Activated CD4-positive, alpha-beta T cell treated with anti-CD3 and anti-CD28 coated beads for 24 hours (primary cell): ENCODE results near the gene RIC3.
"Not testable (repeated sequence)": the region's sequence is repeated elsewhere in the genome, so short reads cannot be mapped to it uniquely, and the experiment has no call there.

Experiments
- DNase-seq, 2 donors: peaks; one replicate each; pipeline ENCODE4 v3.0.0-alpha.2; 2020; ENCODE audit warnings: low read depth in 2 of 2

The RIC3 gene

DNA sequence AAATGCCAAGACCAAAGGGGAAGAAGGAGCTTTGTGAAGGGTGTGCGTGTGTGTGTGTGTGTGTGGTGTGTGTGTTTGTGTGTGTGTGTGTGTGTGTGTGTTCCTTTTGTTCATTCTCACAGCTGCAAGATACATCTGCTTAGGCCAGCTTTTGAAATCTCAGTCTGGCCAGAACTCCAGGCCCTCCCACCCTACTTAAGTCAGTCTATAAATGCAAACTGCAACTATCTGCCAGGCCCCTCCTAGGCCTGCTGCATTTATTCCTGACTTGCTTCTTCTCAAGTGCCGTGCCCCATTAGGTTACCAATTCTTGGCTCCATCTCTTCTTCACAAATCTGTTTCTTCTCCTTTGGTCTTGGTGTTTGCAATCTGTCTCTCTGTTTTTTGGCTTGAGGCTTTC is 21.6 kb upstream of the RIC3 start:
- no peak for DNase-seq

DNA sequence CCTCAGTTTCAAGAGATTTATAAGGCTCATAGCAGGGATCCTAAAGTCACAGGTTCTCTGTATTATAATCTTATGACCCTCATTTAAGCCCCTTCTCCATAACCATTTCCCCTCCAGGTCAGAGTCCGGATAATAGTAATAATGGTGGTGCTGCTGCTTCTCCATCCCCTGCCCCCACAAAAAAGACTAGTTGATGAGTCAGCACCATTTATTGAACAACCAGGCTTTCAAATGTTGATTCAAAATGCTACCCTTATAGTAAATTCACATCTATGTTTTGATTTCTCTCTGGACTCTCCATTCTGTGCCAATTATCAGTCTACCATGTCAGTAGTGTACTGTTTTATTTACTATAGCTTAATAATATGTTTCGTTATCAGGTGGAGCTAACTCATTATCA is 17.6 kb upstream of the RIC3 start:
- DNase-seq: no peak

DNA sequence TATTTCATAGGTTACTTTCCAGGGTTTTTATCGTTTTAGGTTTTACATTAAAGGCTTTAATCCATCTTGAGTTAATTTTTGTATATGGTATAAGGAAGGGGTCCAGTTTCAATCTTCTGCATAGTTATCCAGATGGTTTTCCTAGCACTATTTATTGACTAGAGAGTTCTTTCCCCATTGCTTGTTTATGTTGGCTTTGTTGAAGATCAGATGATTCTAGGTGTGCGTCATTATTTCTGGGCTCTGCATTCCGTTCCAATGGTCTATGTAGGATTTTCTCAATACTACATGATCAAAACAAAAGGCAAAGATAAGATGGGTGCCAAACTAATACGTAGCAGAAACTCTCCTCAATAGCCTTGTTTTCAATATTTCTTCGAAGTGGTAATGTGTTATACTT is 14.3 kb upstream of the RIC3 start:
- DNase-seq: no peak

DNA sequence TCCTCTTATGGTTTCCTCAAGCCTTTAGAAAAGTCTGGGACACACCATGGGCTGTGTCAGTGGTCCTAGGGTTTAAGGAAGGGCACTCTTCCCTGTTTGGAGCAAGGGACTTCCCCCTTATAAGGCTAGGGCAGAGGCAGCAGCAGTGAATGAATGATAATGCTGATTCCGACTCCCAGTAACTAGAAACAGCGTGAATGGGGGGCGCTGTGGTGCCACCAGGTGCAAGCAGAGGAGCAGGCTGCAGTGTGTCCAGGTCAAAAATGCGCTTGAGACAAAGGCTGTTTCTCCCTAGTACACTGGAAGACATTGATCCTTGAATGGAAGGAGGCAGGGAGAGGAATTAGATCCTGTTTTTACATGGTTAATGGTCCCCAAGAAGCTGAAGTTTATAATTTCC is 11.6 kb upstream of the RIC3 start:
- DNase-seq: no peak

DNA sequence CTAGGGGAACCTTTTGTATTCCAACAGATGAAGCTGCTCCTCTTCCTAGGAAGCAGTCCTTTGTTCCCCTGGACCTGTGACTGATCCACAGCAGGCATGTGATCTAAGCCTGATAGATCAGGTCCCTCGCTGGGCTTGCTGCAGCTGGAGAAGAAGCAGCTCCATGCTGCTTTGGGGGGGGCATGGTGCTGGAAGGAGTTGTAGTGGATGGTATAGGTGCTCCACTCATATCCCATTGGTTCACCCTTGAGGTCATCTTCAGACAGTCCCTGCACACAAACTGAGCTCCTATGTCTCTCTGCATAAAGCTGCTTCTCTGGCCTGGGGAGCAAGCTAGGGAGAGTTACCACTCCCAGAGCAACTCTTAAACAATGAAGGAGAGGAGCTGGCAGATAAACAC is 9.5 kb upstream of the RIC3 start:
- DNase-seq: no peak

DNA sequence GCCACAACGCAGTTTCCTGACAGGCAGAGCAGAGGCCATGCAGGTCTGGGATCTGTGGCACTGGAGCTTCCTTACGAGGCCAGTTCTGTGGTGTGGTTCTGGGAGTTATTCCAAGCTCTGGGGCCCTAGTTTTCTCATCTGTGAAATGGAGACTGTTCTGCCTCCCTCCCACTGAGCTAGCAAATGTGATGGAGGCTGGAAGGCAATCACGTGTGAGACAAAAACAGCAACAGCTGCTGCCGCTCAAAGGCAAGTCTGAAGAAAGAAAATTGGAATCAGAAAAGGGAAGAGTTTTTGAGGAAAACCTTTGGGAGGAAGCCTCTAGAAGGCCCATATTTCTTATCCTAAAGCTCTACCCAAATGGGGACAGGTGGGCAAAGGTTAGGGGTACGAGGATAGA is 8.3 kb upstream of the RIC3 start:
- DNase-seq: no peak

DNA sequence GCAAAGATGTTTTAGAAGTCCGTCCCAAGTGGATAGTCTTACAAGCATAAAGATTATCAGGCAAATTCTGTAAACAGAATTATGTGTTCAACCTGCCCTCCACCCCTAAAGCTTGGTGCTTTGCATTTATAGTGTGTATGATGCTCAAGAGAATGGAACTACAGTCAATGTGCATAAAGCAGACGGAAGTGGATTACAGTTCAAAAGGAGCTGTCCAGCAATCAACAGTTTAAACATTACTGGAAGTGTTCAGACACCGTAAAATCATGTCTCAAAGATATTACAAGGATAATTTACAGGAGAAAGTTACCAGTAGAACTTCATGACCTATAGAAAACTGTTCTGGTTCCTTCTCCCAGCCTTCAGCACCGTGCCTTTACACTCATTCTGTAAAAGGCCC is 1.0 kb downstream of the RIC3 start:
- DNase-seq: no peak

DNA sequence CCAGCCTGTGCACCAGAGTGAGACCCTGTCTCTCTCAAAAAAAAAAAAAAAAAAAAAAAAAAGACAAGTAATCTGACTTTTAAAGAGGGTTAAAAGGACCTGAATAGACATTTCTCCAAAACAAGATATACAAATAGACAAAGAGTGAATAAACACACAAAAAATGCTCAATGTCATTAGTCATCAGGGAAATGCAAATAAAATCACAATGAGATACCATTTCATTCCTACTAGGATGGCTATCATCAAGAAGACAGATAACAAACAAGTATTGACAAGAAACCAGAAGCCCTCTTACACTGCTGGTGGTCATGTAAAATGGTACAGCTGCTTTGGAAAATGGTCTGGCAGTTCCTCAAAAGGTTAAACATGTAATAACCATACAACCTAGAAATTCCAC is 4.1 kb downstream of the RIC3 start:
- DNase-seq: no peak

DNA sequence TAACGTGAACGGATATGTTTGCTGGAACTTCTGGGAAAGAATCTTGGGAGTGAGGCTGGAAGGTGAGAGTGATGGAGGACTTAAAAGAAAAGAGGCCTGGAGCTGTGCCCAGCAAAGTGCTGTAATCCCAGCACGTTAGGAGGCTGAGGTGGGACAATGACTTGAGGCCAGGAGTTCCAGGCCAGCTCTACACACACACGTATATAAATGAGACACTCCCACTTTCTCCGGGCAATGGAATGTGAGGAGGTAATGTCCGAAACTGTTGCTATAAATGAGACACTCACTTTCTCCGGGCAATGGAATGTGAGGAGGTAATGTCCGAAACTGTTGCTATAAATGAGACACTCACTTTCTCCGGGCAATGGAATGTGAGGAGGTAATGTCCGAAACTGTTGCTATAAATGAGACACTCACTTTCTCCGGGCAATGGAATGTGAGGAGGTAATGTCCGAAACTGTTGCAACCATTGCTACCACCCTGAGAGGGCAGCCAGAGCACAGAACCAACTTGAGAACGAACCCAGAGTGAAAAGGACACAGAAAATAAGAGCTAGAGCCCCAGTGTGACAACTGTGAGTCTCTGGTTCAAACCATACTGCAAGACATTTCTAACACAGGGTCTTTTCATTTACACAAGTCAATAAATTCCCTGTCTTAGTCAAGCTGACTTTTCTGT is 7.1 kb downstream of the RIC3 start:
- DNase-seq: not testable (repeated sequence)

DNA sequence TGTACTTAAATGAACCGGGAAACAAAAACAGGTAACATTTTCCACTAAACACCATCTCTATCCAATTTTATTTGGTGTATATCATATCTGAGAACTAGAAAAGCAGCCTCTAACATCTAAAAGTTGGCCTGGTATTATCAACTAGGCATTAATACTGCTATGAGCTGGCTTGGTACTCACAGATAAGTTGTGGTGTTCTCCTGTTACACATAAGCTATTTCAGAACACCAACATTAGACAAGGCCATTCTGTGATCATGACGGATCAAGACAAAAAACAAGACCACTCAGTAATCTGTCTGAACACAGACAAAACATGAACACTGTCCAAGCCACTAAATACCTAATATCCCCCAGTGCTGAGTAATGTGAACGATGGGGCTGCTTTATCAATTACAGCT is 11.9 kb downstream of the RIC3 start:
- DNase-seq: no peak

DNA sequence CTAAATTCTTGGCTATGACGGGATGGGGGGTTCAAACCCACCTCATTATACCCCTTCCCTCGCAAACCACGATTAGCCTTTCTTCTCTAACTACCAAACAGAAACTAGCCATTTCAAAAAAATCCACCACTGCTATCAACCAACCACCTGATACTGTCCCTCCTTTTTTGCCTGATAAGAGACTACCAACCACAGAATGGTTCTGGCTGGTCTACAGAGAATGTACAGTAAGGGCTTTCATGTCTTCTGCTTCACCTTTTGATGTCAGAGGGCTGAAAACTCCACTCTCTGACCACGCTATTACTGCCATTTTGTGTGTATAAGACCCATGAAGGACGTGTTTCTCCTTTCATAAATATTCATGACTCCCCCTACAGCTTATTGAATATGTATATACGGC is 19.1 kb downstream of the RIC3 start:
- DNase-seq: no peak

DNA sequence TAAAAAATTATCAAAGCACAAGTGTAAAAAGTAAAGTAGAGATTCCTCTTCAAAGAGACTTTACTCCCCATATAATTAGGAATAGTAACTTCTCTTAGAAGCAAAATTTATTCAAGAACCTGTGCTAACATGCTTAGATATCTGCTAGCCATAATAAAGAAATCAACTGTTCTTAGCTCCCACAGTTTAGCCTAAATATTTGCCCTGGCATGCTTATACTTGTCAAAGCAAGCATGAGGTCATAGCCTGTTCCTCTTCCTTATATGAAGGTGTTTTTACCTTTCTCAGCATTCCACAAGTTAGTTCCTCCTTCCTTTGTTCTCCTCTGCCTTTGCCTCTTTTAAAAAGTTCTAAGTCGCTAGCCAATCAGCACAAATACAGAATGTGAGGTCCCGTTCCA is 30.3 kb downstream of the RIC3 start:
- no peak for DNase-seq

DNA sequence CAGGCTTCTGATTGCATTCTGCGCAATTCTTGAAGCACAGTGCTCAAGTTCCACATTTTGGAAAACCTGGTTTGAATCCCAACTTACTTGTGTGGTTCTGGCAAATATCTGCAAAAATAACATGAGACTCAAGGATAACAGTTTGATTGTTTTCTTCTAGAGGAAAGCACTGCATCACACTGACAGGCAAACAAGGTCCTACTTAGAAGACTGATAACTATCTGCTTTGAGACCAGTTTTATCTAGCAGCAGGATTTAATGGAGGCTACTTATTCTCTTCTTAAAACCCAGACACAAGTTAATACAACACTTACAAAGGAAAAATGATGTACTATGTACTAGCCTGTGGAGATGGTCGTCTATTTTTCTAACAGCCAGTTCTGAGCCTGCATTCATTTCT is 41.4 kb downstream of the RIC3 start:
- no peak for DNase-seq

DNA sequence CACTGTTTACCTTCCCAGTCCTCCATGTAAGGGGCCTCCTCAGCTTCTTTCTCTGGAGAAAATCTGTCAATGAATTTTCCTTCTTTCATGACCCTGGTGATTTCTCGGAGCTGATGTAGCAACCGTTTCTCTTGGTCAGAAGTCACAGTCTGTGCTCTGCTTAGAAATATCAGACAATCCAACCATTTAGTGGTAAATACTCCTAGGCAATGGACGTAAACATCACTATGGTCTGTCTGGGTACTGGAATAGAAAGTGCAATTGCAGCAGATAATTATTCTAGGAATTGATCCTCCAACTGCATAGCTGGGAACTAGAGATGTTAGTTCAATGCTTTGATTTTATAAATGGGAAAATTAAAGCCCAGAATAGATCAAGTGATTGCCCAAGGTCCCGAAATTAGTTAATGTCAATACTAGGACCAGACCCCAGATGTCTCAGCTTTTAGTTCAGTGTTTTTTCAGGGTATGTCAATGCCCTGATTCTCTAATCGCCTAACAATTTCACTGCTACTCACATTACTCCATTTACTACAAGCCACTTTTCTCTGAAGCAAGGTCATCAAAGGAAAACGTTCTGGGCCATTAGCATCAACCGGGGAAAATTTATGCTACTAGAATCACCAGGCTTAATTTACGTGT is 42.1 kb downstream of the RIC3 start:
- DNase-seq: no peak

DNA sequence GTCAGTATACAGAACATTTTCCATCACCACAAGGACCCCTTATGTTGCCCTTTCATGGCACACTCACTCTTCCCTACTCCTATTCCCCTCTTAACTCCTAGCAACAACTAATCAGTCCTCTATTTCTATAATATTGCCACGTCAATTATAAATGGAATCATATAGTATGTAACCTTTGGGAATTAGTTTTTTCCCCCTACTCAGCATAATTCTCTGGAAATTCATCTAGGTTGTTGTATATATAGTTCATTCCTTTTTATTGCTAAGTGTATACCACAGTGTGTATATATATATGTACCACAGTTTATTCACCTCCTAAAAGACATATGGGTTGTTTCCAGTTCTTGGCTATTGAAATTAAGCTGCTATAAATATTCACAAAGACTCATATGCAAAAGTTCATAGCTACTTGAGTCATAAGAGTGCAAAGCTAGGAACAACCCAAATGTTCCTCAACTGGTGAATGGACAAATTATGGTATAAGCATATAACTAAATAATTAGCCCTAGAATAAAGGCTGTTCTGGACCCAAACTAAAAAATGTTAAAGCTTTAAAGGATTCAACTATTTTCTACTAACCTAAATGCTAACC is 46.6 kb downstream of the RIC3 start:
- DNase-seq: no peak

DNA sequence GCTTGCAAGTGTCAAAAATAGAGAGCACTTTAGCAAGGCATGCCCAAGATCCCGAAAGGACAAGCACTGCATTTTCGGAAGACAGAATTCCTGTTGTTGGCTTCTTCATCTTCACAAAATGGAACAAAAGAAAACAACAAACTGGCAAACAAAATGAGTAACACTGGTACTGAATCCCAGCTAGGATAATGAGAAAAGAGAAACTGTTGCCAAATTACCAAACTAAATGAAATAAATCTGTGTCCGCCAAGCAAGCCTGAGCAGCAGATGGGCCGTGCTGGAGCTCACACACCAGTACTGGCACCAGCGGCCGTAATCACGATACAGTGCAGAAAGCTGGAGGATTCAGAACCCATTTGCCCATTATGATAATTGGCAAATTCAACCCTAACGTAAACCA is 57.2 kb downstream of the RIC3 start:
- no peak for DNase-seq

DNA sequence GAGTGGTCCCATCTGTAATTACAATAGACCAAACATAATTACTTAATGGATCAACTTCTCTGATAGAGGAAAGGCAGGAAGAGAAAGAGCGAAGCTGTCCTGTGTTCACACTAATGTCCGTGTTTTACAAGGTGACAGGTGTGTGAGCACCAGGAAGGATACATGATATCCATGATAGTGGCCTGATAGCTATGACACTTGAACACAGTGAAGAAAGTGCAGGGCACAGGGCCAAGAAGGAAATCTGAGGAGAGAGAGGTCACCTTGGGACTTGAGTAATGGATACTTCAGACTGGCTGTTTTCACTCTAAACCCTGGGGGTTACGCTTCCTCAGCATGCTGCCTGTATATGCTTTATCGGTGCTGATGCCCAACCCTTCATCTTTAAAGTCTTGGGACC is 58.4 kb downstream of the RIC3 start:
- DNase-seq: no peak

DNA sequence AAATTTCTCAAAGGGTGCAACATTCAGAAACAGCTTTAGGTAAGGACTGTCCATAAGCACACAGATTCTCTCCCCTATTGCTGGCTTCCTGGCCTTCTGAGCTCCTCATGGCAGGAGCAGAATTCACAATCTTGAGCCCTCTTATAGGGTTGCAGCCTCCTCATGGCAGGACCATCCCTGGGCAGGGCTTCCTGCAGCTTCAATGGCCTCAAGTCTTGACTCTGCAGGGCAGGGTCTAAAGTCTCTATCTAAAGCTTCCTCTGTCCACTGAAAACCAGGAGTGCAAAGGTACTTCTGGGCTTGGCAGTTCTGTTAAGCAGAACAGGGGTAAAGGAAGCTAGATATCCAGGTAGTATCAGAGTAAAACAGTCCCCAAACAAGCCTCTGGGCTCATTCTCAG is 59.1 kb downstream of the RIC3 start:
- DNase-seq: no peak

DNA sequence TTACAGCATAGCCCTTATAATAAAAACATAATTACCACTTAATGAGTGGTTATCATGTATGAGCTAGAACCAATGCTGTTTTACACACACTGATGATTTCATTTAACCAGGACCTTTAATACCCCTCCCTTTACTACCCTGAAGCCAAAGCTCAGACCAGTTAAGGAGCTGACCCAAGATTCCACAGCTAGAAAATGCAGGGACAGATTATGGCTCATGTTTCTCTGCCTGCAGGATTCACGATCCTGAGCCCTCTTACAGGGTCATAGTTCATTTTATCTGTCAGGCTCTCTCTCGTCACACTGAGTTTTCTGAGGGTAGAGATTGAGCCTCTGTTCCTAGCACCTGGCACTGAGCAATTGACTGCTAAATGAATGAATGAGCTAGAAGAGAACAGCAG is 60.4 kb downstream of the RIC3 start:
- DNase-seq: no peak

DNA sequence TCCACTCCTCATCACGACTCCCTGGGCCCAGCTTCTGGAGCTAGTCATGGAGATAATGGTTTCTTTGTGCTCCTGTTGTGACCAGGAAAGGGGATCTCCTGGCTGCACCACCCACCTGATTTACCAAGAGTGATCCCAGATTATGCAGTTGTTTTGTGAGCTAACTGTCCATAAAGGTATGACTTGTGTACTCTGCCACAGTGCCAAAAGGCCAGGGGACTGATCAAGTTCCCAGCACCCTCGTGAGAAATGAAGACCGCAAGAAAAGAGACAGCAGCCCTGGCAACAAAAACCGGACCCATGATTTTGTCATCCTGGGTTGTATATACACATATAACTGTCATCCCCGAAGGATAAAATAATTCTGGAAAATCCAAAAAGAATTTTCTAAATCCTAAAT is 61.2 kb downstream of the RIC3 start:
- DNase-seq: no peak

DNA sequence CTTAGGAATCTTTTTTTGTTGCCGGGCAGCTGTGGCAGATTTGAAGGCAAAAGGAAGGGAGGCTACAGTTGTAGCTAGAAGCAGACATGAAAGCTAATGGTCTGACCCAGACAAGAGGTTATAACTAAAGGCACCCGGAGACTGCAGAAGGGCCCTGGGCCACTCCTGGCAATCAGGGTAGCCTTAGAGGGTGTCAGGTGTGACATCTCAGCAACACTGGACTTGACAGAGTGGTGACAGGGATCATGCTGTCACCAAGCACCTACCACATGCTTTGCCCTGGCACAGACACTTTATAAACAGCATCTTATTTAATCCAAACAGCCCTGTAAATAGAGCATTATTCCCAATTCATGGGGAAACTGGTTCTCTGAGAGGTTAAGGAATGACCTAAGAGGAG is 62.1 kb downstream of the RIC3 start:
- no peak for DNase-seq

DNA sequence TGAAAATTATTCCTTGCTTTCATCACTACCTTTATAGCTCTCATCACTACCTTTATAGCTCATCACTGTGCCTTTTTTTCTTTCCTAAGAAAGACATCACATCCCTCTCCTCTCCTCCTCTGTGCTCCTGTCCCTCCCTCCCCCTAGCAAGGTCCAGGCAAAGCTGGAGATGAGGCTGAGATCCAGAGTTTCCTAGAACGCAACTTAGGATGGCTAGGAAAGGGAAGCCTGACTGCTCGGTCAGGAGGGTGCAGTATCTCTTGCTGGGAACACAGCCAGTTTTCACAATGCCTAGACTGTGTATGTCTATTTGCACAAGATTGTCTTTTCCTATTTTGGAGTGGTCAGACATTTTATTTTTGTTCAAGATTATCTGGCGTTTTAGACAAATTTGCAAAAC is 63.2 kb downstream of the RIC3 start:
- no peak for DNase-seq

DNA sequence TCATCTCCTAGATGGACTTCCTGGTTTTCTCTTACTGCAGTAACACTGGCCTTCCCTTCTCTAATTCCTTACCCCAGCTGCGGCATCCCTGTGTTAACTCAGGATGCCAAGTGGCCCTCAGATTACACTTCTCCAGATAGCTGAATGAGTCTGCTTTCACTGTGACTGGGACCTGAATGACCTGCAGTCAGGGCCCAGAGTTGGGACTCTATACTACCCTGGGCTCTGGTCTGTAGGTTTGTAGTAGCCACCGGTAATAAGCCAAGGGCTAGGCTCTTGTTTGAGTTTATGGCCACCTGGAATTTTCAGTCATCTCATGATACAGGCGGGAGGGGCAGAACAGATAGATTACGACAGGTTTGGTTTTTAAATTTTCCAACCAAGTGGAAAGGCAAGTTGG is 63.7 kb downstream of the RIC3 start:
- no peak for DNase-seq

DNA sequence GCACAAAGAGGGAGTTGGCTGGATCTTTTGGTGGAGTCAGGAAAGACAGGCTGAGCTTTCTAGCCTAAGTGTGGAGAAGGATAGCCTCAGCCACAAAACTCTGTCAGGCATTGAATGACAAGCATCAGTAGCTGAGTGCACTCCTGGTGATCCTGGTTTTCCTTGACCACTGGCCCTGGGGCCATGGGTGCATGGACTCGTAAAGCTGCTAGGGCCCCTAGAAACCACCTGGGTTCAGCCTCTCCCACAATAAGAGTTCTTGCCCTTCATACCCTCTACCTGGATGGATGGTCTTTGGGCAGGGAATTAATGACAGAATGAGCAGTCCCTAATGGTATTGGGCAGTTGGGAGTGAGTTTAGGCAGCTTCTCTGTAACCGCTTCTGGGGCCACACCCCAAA is 64.9 kb downstream of the RIC3 start:
- DNase-seq: no peak
